ENCODE measurements around the gene TNIP2. TPM values are rescaled to one million over a fixed set of nuclear protein-coding genes. Genes with fewer than 3 reads are reported as not detected.

The TNIP2 gene
- total RNA-seq, 1 experiment from 2014 or later, result 41.0 TPM

- intact Hi-C loops (cut with micrococcal nuclease), result no loop called here
- no peak for DNase-seq (ENCODE audit: low read depth, low spot score)
- Histone ChIP-seq H3K4me2 (ENCODE audit: low read length) (0 out of 2 replicates have a peak overlapping the region, but pooled peaks have one; percentile 14), H3K79me2 (ENCODE audit: insufficient read depth, low read length) (no peaks in the 10 kb centered on the region), H2AFZ (ENCODE audit: low read depth, low read length, poor library complexity, severe bottlenecking) (no peak overlapping the region), H3K4me3 (replicated peaks in 1 of 2; ENCODE audit: low read depth in 1 of 2, low read length in 2 of 2) (no peak overlapping the region), H3K4me1 (ENCODE audit: control insufficient read depth in 1 of 2, insufficient read depth in 2 of 2, low read length in 2 of 2) (peaks cover 22 to 51% of the 10 kb centered on the region in 2 experiments), H3K27me3 (ENCODE audit: insufficient read depth, low read length) (no peaks in the 10 kb centered on the region), H3K36me3 (ENCODE audit: control insufficient read depth in 1 of 2, insufficient read depth in 2 of 2, low read length in 2 of 2) (no peaks in the 10 kb centered on the region), H3K9me2 (ENCODE audit: insufficient read depth) (no peaks in the 10 kb centered on the region), H3K27ac (ENCODE audit: low read depth, low read length) (no peak overlapping the region), H4K20me1 (ENCODE audit: insufficient read depth) (no peaks in the 10 kb centered on the region), H3K9ac (ENCODE audit: low read length) (no peak overlapping the region), H3K9me3 (ENCODE audit: control insufficient read depth in 1 of 2, insufficient read depth in 1 of 2, low read depth in 1 of 2, low read length in 2 of 2) (no peaks in the 10 kb centered on the region)
- BruUV-seq (replicated peaks), result no TSS peak
- CTCF ChIA-PET, result no interaction called here
- no peak for ATAC-seq
- no peak for TF ChIP-seq POLR2AphosphoS5 (IDR thresholded peaks at IDR 0.05; ENCODE audit: low read depth, low read length)
- no peak for TF ChIP-seq CBX3 (IDR thresholded peaks at IDR 0.05; ENCODE audit: low read depth)
- no peak for TF ChIP-seq CEBPB (IDR thresholded peaks at IDR 0.05; ENCODE audit: low read depth)
- POLR2A ChIA-PET, result no interaction called here
- RAD21 ChIA-PET (ENCODE audit: low non-redundant PET in 1 of 2, low total read pairs in 2 of 2, uncharacterized antibody in 2 of 2, unreplicated experiment in 2 of 2), result no interaction called here
Observed at GRCh38 chr4:2804973-2805501, 48.9 kb upstream of the TNIP2 start.

- H3K79me2 ChIP-seq (ENCODE audit: insufficient read depth, low read length), result no peaks in the 10 kb centered on the region
- no peak overlapping the region for H2AFZ ChIP-seq (ENCODE audit: low read depth, low read length, poor library complexity, severe bottlenecking)
- no peaks in the 10 kb centered on the region for H3K36me3 ChIP-seq (ENCODE audit: control insufficient read depth in 1 of 2, insufficient read depth in 2 of 2, low read length in 2 of 2)
- CTCF ChIA-PET, result no interaction called here
- H3K4me2 ChIP-seq (ENCODE audit: low read length), result no peak overlapping the region
- H3K27ac ChIP-seq (ENCODE audit: low read depth, low read length), result no peak overlapping the region
- BruUV-seq (replicated peaks), result no TSS peak
- TF ChIP-seq RAD21 (IDR thresholded peaks at IDR 0.05; ENCODE audit: low read depth) (no peak), MAX (IDR thresholded peaks at IDR 0.05) (no peak), POLR2AphosphoS5 (IDR thresholded peaks at IDR 0.05; ENCODE audit: low read depth, low read length) (no peak), SIN3A (IDR thresholded peaks at IDR 0.05; ENCODE audit: low read depth) (no peak), CBX3 (IDR thresholded peaks at IDR 0.05; ENCODE audit: low read depth) (no peak), TCF7L2 (IDR thresholded peaks at IDR 0.05; ENCODE audit: borderline replicate concordance, extremely low read depth, insufficient read depth, insufficient read length) (no peak), POLR2A (IDR thresholded peaks at IDR 0.05; ENCODE audit: borderline replicate concordance, extremely low read depth, insufficient read depth, insufficient read length) (no peak), YY1 (IDR thresholded peaks at IDR 0.05; ENCODE audit: extremely low read depth, insufficient replicate concordance, low read depth, low read length) (no peak)
- H3K4me3 ChIP-seq (replicated peaks in 1 of 2; ENCODE audit: low read depth in 1 of 2, low read length in 2 of 2), result no peak overlapping the region
- intact Hi-C loops (cut with micrococcal nuclease), result no loop called here
- H3K9ac ChIP-seq (ENCODE audit: low read length), result no peak overlapping the region
- DNase-seq (ENCODE audit: low read depth, low spot score) (no peak), ATAC-seq (no peak)
- POLR2A ChIA-PET, result no interaction called here
- H3K4me1 ChIP-seq (ENCODE audit: control insufficient read depth in 1 of 2, insufficient read depth in 2 of 2, low read length in 2 of 2), result peaks cover 22 to 51% of the 10 kb centered on the region in 2 experiments
- RAD21 ChIA-PET (ENCODE audit: low non-redundant PET in 1 of 2, low total read pairs in 2 of 2, uncharacterized antibody in 2 of 2, unreplicated experiment in 2 of 2), result no interaction called here
- no peaks in the 10 kb centered on the region for H3K9me3 ChIP-seq (ENCODE audit: control insufficient read depth in 1 of 2, insufficient read depth in 1 of 2, low read depth in 1 of 2, low read length in 2 of 2)
- no peaks in the 10 kb centered on the region for H3K27me3 ChIP-seq (ENCODE audit: insufficient read depth, low read length)
- H3K9me2 ChIP-seq (ENCODE audit: insufficient read depth), result no peaks in the 10 kb centered on the region
- H4K20me1 ChIP-seq (ENCODE audit: insufficient read depth), result no peaks in the 10 kb centered on the region
Observed at GRCh38 chr4:2804449-2804972, 48.4 kb upstream of the TNIP2 start.

All from HCT116 (cell line).